HG02973 (cell line): ENCODE measurements around the gene EPRS1.

Source experiments
- ATAC-seq: cut with Tn5 transposase; IDR thresholded peaks from one replicate; pipeline ENCODE4 v1.9.1; 2021; ENCODE audit warnings: moderate library complexity; ENCODE audit not compliant: unreplicated experiment

EPRS1 gene

GRCh38 chr1:220046052-220046930 lies at the start of gene EPRS1:
Gene EPRS1, minus strand, starts transcription at chr1:220046505. Its CDS starts 117 bp downstream, at chr1:220046388.
- peak; percentile 99 for ATAC-seq

- ATAC-seq, result peak; percentile 56
Measured at GRCh38 chr1:220094016-220094911, 48.0 kb upstream of the EPRS1 start, which contains the start of gene IARS2. Gene IARS2, plus strand, starts transcription at chr1:220094132. Its CDS starts 85 bp downstream, at chr1:220094217.

GRCh38 chr1:220093361-220094015 lies 47.2 kb upstream of the EPRS1 start:
- peak; percentile 1 for ATAC-seq

- no peak for ATAC-seq
Measured at GRCh38 chr1:220092694-220093093, 46.4 kb upstream of the EPRS1 start.

GRCh38 chr1:220089650-220090556 lies 43.6 kb upstream of the EPRS1 start, which contains the start of gene BPNT1:
Gene BPNT1, minus strand, starts transcription at chr1:220089788. Its CDS starts 9,942 bp downstream, at chr1:220079846.
- ATAC-seq, result peak; percentile 53

- ATAC-seq, result peak; percentile 42
Measured at GRCh38 chr1:220086261-220086686, 40.0 kb upstream of the EPRS1 start.

- no peak for ATAC-seq
Measured at GRCh38 chr1:220084460-220084859, 38.2 kb upstream of the EPRS1 start.

- ATAC-seq, result no peak
Measured at GRCh38 chr1:220077887-220078286, 31.6 kb upstream of the EPRS1 start.

GRCh38 chr1:220076861-220077762 lies 30.8 kb upstream of the EPRS1 start:
- no peak for ATAC-seq

GRCh38 chr1:220067269-220068204 lies 21.2 kb upstream of the EPRS1 start:
- no peak for ATAC-seq

GRCh38 chr1:220062629-220063028 lies 16.3 kb upstream of the EPRS1 start:
- no peak for ATAC-seq

- ATAC-seq, result no peak
Measured at GRCh38 chr1:220060876-220061275, 14.6 kb upstream of the EPRS1 start.

GRCh38 chr1:220056374-220056773 lies 10.1 kb upstream of the EPRS1 start:
- ATAC-seq, result no peak

- ATAC-seq, result no peak
Measured at GRCh38 chr1:220045356-220046051, 801 bp downstream of the EPRS1 start.

- ATAC-seq, result no peak
Measured at GRCh38 chr1:220044678-220045355, 1.5 kb downstream of the EPRS1 start.

- ATAC-seq, result no peak
Measured at GRCh38 chr1:220043646-220044045, 2.7 kb downstream of the EPRS1 start.
